ENCODE measurements around the gene LPCAT1.

DNA sequence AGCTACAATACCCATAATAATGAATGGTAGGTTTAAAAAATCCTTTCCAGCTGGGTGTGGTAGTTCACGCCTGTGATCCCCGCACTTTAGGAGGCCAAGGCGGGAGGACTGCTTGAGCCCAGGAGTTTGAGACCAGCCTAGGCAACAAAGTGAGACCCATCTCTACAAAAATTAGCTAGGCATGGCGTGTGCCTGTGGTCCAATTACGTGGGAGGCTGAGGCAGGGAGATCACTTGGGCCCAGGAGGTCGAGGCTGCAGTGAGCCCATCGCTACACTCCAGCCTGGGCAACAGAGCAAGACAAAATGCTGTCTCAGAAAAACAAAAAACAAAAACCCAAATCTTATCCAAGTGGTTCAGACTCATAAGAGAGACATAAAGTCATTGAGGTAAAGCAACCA is 44.7 kb downstream of the LPCAT1 start:
- TF ChIP-seq, protein P1, sequence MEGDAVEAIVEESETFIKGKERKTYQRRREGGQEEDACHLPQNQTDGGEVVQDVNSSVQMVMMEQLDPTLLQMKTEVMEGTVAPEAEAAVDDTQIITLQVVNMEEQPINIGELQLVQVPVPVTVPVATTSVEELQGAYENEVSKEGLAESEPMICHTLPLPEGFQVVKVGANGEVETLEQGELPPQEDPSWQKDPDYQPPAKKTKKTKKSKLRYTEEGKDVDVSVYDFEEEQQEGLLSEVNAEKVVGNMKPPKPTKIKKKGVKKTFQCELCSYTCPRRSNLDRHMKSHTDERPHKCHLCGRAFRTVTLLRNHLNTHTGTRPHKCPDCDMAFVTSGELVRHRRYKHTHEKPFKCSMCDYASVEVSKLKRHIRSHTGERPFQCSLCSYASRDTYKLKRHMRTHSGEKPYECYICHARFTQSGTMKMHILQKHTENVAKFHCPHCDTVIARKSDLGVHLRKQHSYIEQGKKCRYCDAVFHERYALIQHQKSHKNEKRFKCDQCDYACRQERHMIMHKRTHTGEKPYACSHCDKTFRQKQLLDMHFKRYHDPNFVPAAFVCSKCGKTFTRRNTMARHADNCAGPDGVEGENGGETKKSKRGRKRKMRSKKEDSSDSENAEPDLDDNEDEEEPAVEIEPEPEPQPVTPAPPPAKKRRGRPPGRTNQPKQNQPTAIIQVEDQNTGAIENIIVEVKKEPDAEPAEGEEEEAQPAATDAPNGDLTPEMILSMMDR (conservative IDR thresholded peaks at IDR 0.05) = no peak
- TF ChIP-seq ZFX (IDR thresholded peaks at IDR 0.05) = no peak

All from C4-2B (cell line).